Measurements from ENCODE around the gene GALNT15.

GALNT15 gene

GRCh38 chr3:16148783-16149182 is 25.7 kb upstream of the GALNT15 start:
- DNase-seq (ENCODE audit: insufficient read length, low spot score) (no peak), FAIRE-seq (no peak)
- no peak for TF ChIP-seq POLR2A (IDR thresholded peaks at IDR 0.05; ENCODE audit: low read depth, low read length)
- TF ChIP-seq TAF1 (IDR thresholded peaks at IDR 0.05; ENCODE audit: low read depth, low read length) = no peak
- TF ChIP-seq SPI1 (IDR thresholded peaks at IDR 0.05; ENCODE audit: low read depth, low read length) = no peak
- TF ChIP-seq POU2F2 (IDR thresholded peaks at IDR 0.05; ENCODE audit: low read depth, low read length) = no peak
- TF ChIP-seq PAX5 (IDR thresholded peaks at IDR 0.05; ENCODE audit: insufficient read depth, low read length, severe bottlenecking) = no peak
- no peak for TF ChIP-seq POLR2AphosphoS5 (IDR thresholded peaks at IDR 0.05; ENCODE audit: low read depth, low read length)

DNA sequence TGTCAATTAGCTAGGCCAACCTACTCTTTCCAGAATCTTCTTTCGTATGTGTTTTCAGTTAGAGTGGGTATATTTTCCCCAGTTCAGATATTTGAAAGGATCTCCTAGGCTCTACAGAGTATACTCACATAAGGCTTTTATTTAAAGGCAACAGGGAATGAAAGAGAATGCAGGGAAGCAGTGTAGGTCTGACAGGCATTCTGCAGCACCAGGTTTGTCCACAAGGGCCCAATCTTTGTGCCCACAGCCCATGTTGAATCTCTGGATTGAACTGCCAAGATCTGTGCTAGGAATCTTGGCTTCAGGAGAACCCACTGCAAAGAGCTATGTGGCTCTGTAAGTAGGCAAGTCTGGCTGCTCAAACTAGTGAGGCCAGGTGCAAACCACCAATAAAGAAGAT is 24.2 kb upstream of the GALNT15 start:
- no peak for TF ChIP-seq TAF1 (IDR thresholded peaks at IDR 0.05; ENCODE audit: low read depth, low read length)
- no peak for TF ChIP-seq POU2F2 (IDR thresholded peaks at IDR 0.05; ENCODE audit: low read depth, low read length)
- no peak for TF ChIP-seq POLR2AphosphoS5 (IDR thresholded peaks at IDR 0.05; ENCODE audit: low read depth, low read length)
- TF ChIP-seq POLR2A (IDR thresholded peaks at IDR 0.05; ENCODE audit: low read depth, low read length) = no peak
- no peak for TF ChIP-seq SPI1 (IDR thresholded peaks at IDR 0.05; ENCODE audit: low read depth, low read length)
- no peak for TF ChIP-seq PAX5 (IDR thresholded peaks at IDR 0.05; ENCODE audit: insufficient read depth, low read length, severe bottlenecking)
- DNase-seq (ENCODE audit: insufficient read length, low spot score) (no peak), FAIRE-seq (no peak)

- TF ChIP-seq SPI1 (IDR thresholded peaks at IDR 0.05; ENCODE audit: low read depth, low read length) (no peak), PAX5 (IDR thresholded peaks at IDR 0.05; ENCODE audit: insufficient read depth, low read length, severe bottlenecking) (no peak), POLR2A (IDR thresholded peaks at IDR 0.05; ENCODE audit: low read depth, low read length) (no peak)
- FAIRE-seq (no peak), DNase-seq (ENCODE audit: insufficient read length, low spot score) (no peak)
These were observed 23.4 kb upstream of the GALNT15 start for GRCh38 chr3:16151109-16151508.

DNA sequence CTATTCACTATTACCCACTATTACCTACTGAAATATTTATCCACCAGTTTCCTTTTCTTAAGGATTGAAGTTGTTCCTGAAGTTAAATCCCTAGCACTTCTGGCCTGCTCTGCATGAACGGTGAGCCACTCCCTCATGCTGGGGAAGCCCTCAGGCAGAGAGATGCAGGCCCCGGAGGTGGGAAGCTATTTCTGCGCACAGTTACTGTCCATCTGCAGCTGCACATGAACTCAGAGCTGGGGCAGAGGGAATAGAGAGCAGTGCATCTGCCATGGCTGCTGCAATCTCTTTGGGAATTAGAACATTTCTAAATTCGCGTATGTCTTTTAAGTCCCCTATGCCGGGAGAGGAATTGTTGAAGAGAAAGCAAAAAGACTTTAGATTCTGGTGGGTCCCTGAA is 6.3 kb upstream of the GALNT15 start:
- TF ChIP-seq POLR2A (IDR thresholded peaks at IDR 0.05; ENCODE audit: low read depth, low read length) (no peak), PAX5 (IDR thresholded peaks at IDR 0.05; ENCODE audit: insufficient read depth, low read length, severe bottlenecking) (no peak), TAF1 (IDR thresholded peaks at IDR 0.05; ENCODE audit: low read depth, low read length) (no peak), POU2F2 (IDR thresholded peaks at IDR 0.05; ENCODE audit: low read depth, low read length) (no peak), SPI1 (IDR thresholded peaks at IDR 0.05; ENCODE audit: low read depth, low read length) (no peak), POLR2AphosphoS5 (IDR thresholded peaks at IDR 0.05; ENCODE audit: low read depth, low read length) (no peak)
- DNase-seq (ENCODE audit: insufficient read length, low spot score) = no peak
- no peak for FAIRE-seq

DNA sequence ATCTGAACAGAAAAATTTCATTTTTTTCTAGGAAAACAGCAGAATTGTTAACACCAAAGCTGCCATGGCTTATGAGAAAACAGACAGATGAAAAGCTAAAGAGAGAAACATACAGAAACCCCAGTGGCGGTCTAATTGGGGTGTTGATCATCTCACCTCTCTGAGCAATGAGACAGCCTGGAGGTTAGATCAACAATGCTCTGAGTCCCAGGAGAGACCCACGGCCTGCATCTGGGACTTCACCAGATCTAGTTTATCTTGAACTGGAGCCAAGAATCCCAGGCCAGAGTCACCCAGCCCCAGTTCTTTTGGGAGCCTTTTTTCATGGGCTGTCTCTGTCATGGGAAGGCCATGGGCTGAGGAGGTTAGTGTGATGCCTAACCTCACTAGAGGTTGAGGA is 3.5 kb upstream of the GALNT15 start:
- no peak for FAIRE-seq
- DNase-seq (ENCODE audit: insufficient read length, low spot score) = no peak
- no peak for TF ChIP-seq PAX5 (IDR thresholded peaks at IDR 0.05; ENCODE audit: insufficient read depth, low read length, severe bottlenecking)

DNA sequence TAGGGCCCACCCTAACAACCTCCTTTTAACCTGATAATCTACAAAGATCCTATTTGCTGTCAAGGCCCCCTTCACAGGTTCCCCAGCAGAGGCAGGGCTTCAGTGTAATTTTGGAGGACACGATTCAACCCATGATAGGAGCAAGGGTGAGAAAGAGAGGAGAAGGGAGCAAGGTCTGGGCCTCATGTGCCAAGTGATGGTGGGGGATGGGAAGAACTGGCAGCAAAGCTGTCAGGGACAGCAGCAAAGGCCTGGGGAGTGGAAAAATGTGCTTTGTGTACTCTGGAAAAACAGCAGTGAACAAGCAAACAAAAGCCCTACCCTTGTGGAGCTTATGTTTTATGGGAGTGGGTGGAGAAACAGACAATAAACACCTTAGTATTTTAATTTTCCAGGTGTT is 2.7 kb upstream of the GALNT15 start:
- no peak for FAIRE-seq
- TF ChIP-seq SPI1 (IDR thresholded peaks at IDR 0.05; ENCODE audit: low read depth, low read length) (no peak), POLR2AphosphoS5 (IDR thresholded peaks at IDR 0.05; ENCODE audit: low read depth, low read length) (no peak), PAX5 (IDR thresholded peaks at IDR 0.05; ENCODE audit: insufficient read depth, low read length, severe bottlenecking) (no peak), POU2F2 (IDR thresholded peaks at IDR 0.05; ENCODE audit: low read depth, low read length) (no peak), POLR2A (IDR thresholded peaks at IDR 0.05; ENCODE audit: low read depth, low read length) (no peak), TAF1 (IDR thresholded peaks at IDR 0.05; ENCODE audit: low read depth, low read length) (no peak)
- no peak for DNase-seq (ENCODE audit: insufficient read length, low spot score)

GRCh38 chr3:16173283-16174025 is 1.0 kb upstream of the GALNT15 start:
- DNase-seq (ENCODE audit: insufficient read length, low spot score) (no peak), FAIRE-seq (no peak)
- TF ChIP-seq POU2F2 (IDR thresholded peaks at IDR 0.05; ENCODE audit: low read depth, low read length) = no peak
- no peak for TF ChIP-seq TAF1 (IDR thresholded peaks at IDR 0.05; ENCODE audit: low read depth, low read length)
- no peak for TF ChIP-seq POLR2AphosphoS5 (IDR thresholded peaks at IDR 0.05; ENCODE audit: low read depth, low read length)
- no peak for TF ChIP-seq SPI1 (IDR thresholded peaks at IDR 0.05; ENCODE audit: low read depth, low read length)
- TF ChIP-seq PAX5 (IDR thresholded peaks at IDR 0.05; ENCODE audit: insufficient read depth, low read length, severe bottlenecking) = no peak
- no peak for TF ChIP-seq POLR2A (IDR thresholded peaks at IDR 0.05; ENCODE audit: low read depth, low read length)

DNA sequence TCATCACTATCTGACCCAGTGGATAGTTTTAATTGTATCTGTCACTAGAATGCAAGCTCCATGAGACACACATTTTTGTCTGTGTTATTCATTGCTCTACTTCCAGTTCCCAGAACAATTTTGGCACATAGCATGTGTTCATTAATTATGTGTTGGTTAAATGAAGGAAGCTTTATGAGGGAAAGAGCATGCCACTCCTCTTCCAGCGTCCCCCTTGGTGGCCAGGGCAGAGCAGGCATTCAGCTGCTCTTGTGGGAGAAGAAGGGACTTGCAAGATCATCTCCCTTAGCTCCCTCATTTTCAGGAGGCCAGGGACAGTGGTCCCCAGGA is 489 bp upstream of the GALNT15 start:
- TF ChIP-seq TAF1 (IDR thresholded peaks at IDR 0.05; ENCODE audit: low read depth, low read length) (no peak), POLR2A (IDR thresholded peaks at IDR 0.05; ENCODE audit: low read depth, low read length) (no peak), POU2F2 (IDR thresholded peaks at IDR 0.05; ENCODE audit: low read depth, low read length) (no peak), SPI1 (IDR thresholded peaks at IDR 0.05; ENCODE audit: low read depth, low read length) (no peak), PAX5 (IDR thresholded peaks at IDR 0.05; ENCODE audit: insufficient read depth, low read length, severe bottlenecking) (no peak), POLR2AphosphoS5 (IDR thresholded peaks at IDR 0.05; ENCODE audit: low read depth, low read length) (no peak)
- FAIRE-seq (no peak), DNase-seq (ENCODE audit: insufficient read length, low spot score) (no peak)

DNA sequence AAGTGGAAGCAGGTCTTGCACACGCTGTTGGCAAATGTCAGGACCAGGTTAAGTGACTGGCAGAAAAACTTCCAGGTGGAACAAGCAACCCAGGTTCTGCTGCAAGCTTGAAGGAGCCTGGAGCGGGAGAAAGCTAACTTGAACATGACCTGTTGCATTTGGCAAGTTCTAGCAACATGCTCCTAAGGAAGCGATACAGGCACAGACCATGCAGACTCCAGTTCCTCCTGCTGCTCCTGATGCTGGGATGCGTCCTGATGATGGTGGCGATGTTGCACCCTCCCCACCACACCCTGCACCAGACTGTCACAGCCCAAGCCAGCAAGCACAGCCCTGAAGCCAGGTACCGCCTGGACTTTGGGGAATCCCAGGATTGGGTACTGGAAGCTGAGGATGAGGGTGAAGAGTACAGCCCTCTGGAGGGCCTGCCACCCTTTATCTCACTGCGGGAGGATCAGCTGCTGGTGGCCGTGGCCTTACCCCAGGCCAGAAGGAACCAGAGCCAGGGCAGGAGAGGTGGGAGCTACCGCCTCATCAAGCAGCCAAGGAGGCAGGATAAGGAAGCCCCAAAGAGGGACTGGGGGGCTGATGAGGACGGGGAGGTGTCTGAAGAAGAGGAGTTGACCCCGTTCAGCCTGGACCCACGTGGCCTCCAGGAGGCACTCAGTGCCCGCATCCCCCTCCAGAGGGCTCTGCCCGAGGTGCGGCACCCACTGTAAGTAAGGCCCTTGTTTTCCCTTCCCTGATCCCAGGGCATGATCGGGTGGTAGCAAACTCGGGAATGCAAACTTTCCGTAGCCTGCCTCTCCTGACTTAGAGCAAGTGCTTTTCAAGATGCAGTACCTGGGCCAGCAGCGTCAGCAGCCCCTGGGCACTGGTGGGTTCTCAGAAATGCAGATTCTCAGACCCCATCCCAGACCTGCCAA is 759 bp downstream of the GALNT15 start:
- TF ChIP-seq POLR2AphosphoS5 (IDR thresholded peaks at IDR 0.05; ENCODE audit: low read depth, low read length) (no peak), TAF1 (IDR thresholded peaks at IDR 0.05; ENCODE audit: low read depth, low read length) (no peak), PAX5 (IDR thresholded peaks at IDR 0.05; ENCODE audit: insufficient read depth, low read length, severe bottlenecking) (no peak), SPI1 (IDR thresholded peaks at IDR 0.05; ENCODE audit: low read depth, low read length) (no peak), POU2F2 (IDR thresholded peaks at IDR 0.05; ENCODE audit: low read depth, low read length) (no peak), POLR2A (IDR thresholded peaks at IDR 0.05; ENCODE audit: low read depth, low read length) (no peak)
- FAIRE-seq = no peak
- DNase-seq (ENCODE audit: insufficient read length, low spot score) = no peak
